H9 (cell line): ENCODE data around the gene CYRIA. TPM values are rescaled to one million over a fixed set of nuclear protein-coding genes. Genes with fewer than 3 reads are reported as not detected.
A peak's percentile ranks its signal among the peaks of the same experiment; 100 is the strongest.

Source experiments
- DNase-seq: peaks from one replicate; pipeline ENCODE4 v3.0.0-alpha.2; 2017
- H2AFZ ChIP-seq: one replicate; pipeline ENCODE4 v1.6.1; 2013; ENCODE audit warnings: mild to moderate bottlenecking, low read length, control low read depth, moderate library complexity
- H2AK5ac ChIP-seq: 2 replicates; pipeline ENCODE4 v1.6.1; 2013; ENCODE audit warnings: low read length, control low read depth, mixed read lengths; ENCODE audit not compliant: insufficient read length
- H2BK120ac ChIP-seq: one replicate; pipeline ENCODE4 v1.6.1; 2013; ENCODE audit warnings: low read depth, mild to moderate bottlenecking, low read length, control low read depth, inconsistent platforms; ENCODE audit not compliant: poor library complexity, severe bottlenecking
- H2BK12ac ChIP-seq: 2 replicates; pipeline ENCODE4 v1.6.1; 2013; ENCODE audit warnings: low read length, control low read depth, mixed read lengths, low read depth; ENCODE audit not compliant: insufficient read length
- H2BK15ac ChIP-seq: 2 replicates; pipeline ENCODE4 v1.6.1; 2013; ENCODE audit warnings: low read depth, low read length, control low read depth
- H2BK20ac ChIP-seq: one replicate; pipeline ENCODE4 v1.6.1; 2013; ENCODE audit warnings: low read depth, mild to moderate bottlenecking, low read length, control low read depth, inconsistent platforms; ENCODE audit not compliant: poor library complexity, severe bottlenecking
- H2BK5ac ChIP-seq: 2 replicates; pipeline ENCODE4 v1.6.1; 2013; ENCODE audit warnings: low read length, control low read depth, mixed read lengths; ENCODE audit not compliant: insufficient read length
- H3K14ac ChIP-seq: 2 replicates; pipeline ENCODE4 v1.6.1; 2013; ENCODE audit warnings: low read length, control low read depth; ENCODE audit not compliant: insufficient read depth
- H3K18ac ChIP-seq: 2 replicates; pipeline ENCODE4 v1.6.1; 2013; ENCODE audit warnings: low read depth, mild to moderate bottlenecking, mixed read lengths, low read length, control low read depth; ENCODE audit not compliant: insufficient read length
- H3K23ac ChIP-seq: 2 replicates; pipeline ENCODE4 v1.6.1; 2013; ENCODE audit warnings: low read length, control low read depth, mixed read lengths, low read depth; ENCODE audit not compliant: insufficient read length
- H3K23me2 ChIP-seq: 2 replicates; pipeline ENCODE4 v1.6.1; 2013; ENCODE audit warnings: low read depth, mild to moderate bottlenecking, mixed read lengths, low read length, control low read depth; ENCODE audit not compliant: insufficient read length, poor library complexity, severe bottlenecking
- H3K27ac ChIP-seq: 2 replicates; pipeline ENCODE4 v1.5.1; 2013; ENCODE audit warnings: low read length, control low read depth, mixed read lengths, low read depth; ENCODE audit not compliant: insufficient read length
- H3K27me3 ChIP-seq: 2 replicates; pipeline ENCODE4 v1.6.1; 2013; ENCODE audit warnings: low read length, control low read depth, inconsistent platforms; ENCODE audit not compliant: insufficient read depth
- H3K4ac ChIP-seq: 2 replicates; pipeline ENCODE4 v1.6.1; 2013; ENCODE audit warnings: low read depth, mild to moderate bottlenecking, control low read depth, inconsistent platforms, low read length, moderate library complexity
- H3K4me1 ChIP-seq: 2 replicates; pipeline ENCODE4 v1.6.1; 2013; ENCODE audit warnings: low read length, control low read depth, inconsistent platforms; ENCODE audit not compliant: insufficient read depth
- H3K4me2 ChIP-seq: 2 replicates; pipeline ENCODE4 v1.6.1; 2013; ENCODE audit warnings: low read length, control low read depth, mixed read lengths; ENCODE audit not compliant: insufficient read length, insufficient read depth
- H3K56ac ChIP-seq: 2 replicates; pipeline ENCODE4 v1.6.1; 2013; ENCODE audit warnings: low read depth, mild to moderate bottlenecking, mixed read lengths, low read length, control low read depth; ENCODE audit not compliant: insufficient read length
- H3K79me1 ChIP-seq: 2 replicates; pipeline ENCODE4 v1.6.1; 2013; ENCODE audit warnings: low read depth, mild to moderate bottlenecking, moderate library complexity, low read length, control low read depth, inconsistent platforms; ENCODE audit not compliant: insufficient read depth, poor library complexity, severe bottlenecking
- H3K79me2 ChIP-seq: 2 replicates; pipeline ENCODE4 v1.6.1; 2013; ENCODE audit warnings: low read length, control low read depth, inconsistent platforms; ENCODE audit not compliant: insufficient read depth
- H3K9ac ChIP-seq: 2 replicates; pipeline ENCODE4 v1.6.1; 2013; ENCODE audit warnings: low read length, control low read depth, mixed read lengths; ENCODE audit not compliant: insufficient read length; ENCODE audit errors: extremely low read depth
- H3K9me3 ChIP-seq: one replicate; pipeline ENCODE4 v1.6.1; 2013; ENCODE audit warnings: low read depth, low read length, inconsistent platforms; ENCODE audit not compliant: control insufficient read depth
- H3T11ph ChIP-seq: one replicate; pipeline ENCODE4 v1.6.1; 2013; ENCODE audit warnings: mild to moderate bottlenecking, low read length, control low read depth, inconsistent platforms
- H4K20me1 ChIP-seq: one replicate; pipeline ENCODE4 v1.6.1; 2013; ENCODE audit not compliant: control insufficient read depth, insufficient read length, insufficient read depth
- H4K5ac ChIP-seq: 2 replicates; pipeline ENCODE4 v1.6.1; 2013; ENCODE audit warnings: low read depth, mild to moderate bottlenecking, mixed read lengths, low read length, control low read depth; ENCODE audit not compliant: insufficient read length
- H4K8ac ChIP-seq: replicated peaks from 2 replicates; pipeline ENCODE4 v1.6.1; 2013; ENCODE audit warnings: low read length, control low read depth, mixed read lengths, low read depth; ENCODE audit not compliant: insufficient read length
- H4K91ac ChIP-seq: 2 replicates; pipeline ENCODE4 v1.6.1; 2013; ENCODE audit warnings: low read depth, mild to moderate bottlenecking, moderate library complexity, mixed read lengths, low read length, control low read depth; ENCODE audit not compliant: insufficient read length
- H3K27ac Mint-ChIP-seq, 3 experiments: 2 replicates in 2 of 3; 3 replicates in 1 of 3; pipeline ENCODE4 v1.8.0; 2020 to 2021; ENCODE audit warnings: mixed read lengths in 3 of 3, mild to moderate bottlenecking in 1 of 3, moderate library complexity in 1 of 3
- H3K27me3 Mint-ChIP-seq: 2 replicates; pipeline ENCODE4 v1.8.0; 2021; ENCODE audit warnings: low read depth, mild to moderate bottlenecking, moderate library complexity, mixed read lengths
- H3K36me3 Mint-ChIP-seq, 3 experiments: 2 replicates in 2 of 3; 3 replicates in 1 of 3; pipeline ENCODE4 v1.8.0; 2020 to 2021; ENCODE audit warnings: low read depth in 3 of 3, mixed read lengths in 3 of 3; ENCODE audit not compliant: insufficient read depth in 1 of 3
- H3K4me1 Mint-ChIP-seq, 2 experiments: 2 replicates each; pipeline ENCODE4 v1.8.0; 2020; ENCODE audit warnings: mixed read lengths in 2 of 2
- H3K4me3 Mint-ChIP-seq, 2 experiments: 2 replicates in 1 of 2; 3 replicates in 1 of 2; pipeline ENCODE4 v1.8.0; 2020 to 2021; ENCODE audit warnings: mild to moderate bottlenecking in 2 of 2, mixed read lengths in 2 of 2, moderate library complexity in 1 of 2
- H3K9me3 Mint-ChIP-seq, 2 experiments: 2 replicates in 1 of 2; 3 replicates in 1 of 2; pipeline ENCODE4 v1.8.0; 2020; ENCODE audit warnings: mild to moderate bottlenecking in 2 of 2, mixed read lengths in 2 of 2, moderate library complexity in 1 of 2
- CTCF ChIP-seq: fragments of 200-600 bp; sonication (generic); conservative IDR thresholded peaks from 3 replicates; pipeline ENCODE4 v1.8.0; 2021; ENCODE audit warnings: antibody characterized with exemption, mild to moderate bottlenecking
- WGBS: extraction: QIAGEN DNeasy Blood & Tissue Kit; methylation state at CpG from one replicate; pipeline ENCODE4 v1.1.7; 2013; ENCODE audit warnings: missing lambda C conversion rate, low lambda C conversion rate, mixed read lengths; ENCODE audit not compliant: insufficient read length; ENCODE audit errors: extremely low coverage; 5-methylcytosine and 5-hydroxymethylcytosine counted together
- total RNA-seq: library from RNA; stranded (reverse); gene quantifications from 2 replicates; pipeline ENCODE4 v1.2.1, GENCODE V29; 2021

The CYRIA gene
- total RNA-seq, 1 experiment from 2014 or later, result 2.3 TPM

- peak overlapping the region; percentile 7 for H2BK120ac ChIP-seq
- no peak for DNase-seq
- H3K27ac Mint-ChIP-seq, result no peak overlapping the region
These were observed 25.5 kb downstream of the CYRIA start for GRCh38 chr2:16640001-16640700.

More at GRCh38 chr2:16640001-16640700, 25.5 kb downstream of the CYRIA start:
- H3K4me2 ChIP-seq, result no peak overlapping the region
- H3K18ac ChIP-seq, result no peak overlapping the region
- H2AK5ac ChIP-seq, result no peak overlapping the region
- peaks cover 17 to 19% of the 10 kb centered on the region in 2 experiments for H3K4me1 Mint-ChIP-seq
- no peak overlapping the region for H2BK12ac ChIP-seq
- no peak overlapping the region; the same call in 1 of the 2 replicates for H2BK15ac ChIP-seq
- H3K23me2 ChIP-seq, result no peaks in the 10 kb centered on the region
- no peak overlapping the region for H3K9ac ChIP-seq
- no peak overlapping the region for H3K23ac ChIP-seq
- H4K91ac ChIP-seq, result no peak overlapping the region
- no peak overlapping the region for H2BK20ac ChIP-seq
- H3K27me3 ChIP-seq, result no peaks in the 10 kb centered on the region
- H2BK5ac ChIP-seq, result no peak overlapping the region
- no peaks in the 10 kb centered on the region for H3K79me2 ChIP-seq
- no peak overlapping the region for H4K8ac ChIP-seq
- no peaks in the 10 kb centered on the region for H4K20me1 ChIP-seq
- H3K27ac ChIP-seq, result no peak overlapping the region
- no CpG with 5 or more reads among the region's 9 CpGs for WGBS
- no peak overlapping the region for H3K4me3 Mint-ChIP-seq
- H3T11ph ChIP-seq, result no peak overlapping the region
- TF ChIP-seq CTCF, result no peak
- no peaks in the 10 kb centered on the region for H3K79me1 ChIP-seq
- H3K4me1 ChIP-seq, result no peaks in the 10 kb centered on the region; the same call in none of the 2 replicates
- H2AFZ ChIP-seq, result no peak overlapping the region
- H3K27me3 Mint-ChIP-seq, result peaks cover 2% of the 10 kb centered on the region; the same call in 1 of the 2 replicates
- H3K4ac ChIP-seq, result no peak overlapping the region
- no peaks in the 10 kb centered on the region for H3K9me3 ChIP-seq
- H4K5ac ChIP-seq, result no peak overlapping the region
- H3K36me3 Mint-ChIP-seq, result peaks cover 0 to 3% (median 0%) of the 10 kb centered on the region in 3 experiments; a peak in 2 of 7 replicates
- H3K9me3 Mint-ChIP-seq, result no peaks in the 10 kb centered on the region
- no peak overlapping the region for H3K14ac ChIP-seq
- no peak overlapping the region for H3K56ac ChIP-seq
